Amygdala (tissue), 56 donors: ENCODE data around the gene TMEM131.

Experiments used
- DNase-seq, 56 donors: peaks; one replicate each; lab custom pipeline; 2025; lab: John Stamatoyannopoulos, UW

The TMEM131 gene

GRCh38 chr2:97742381-97742847, 253.3 kb downstream of the TMEM131 start:
- DNase-seq, result no peak

GRCh38 chr2:97741686-97742085, 254.1 kb downstream of the TMEM131 start:
- no peak for DNase-seq

GRCh38 chr2:97741251-97741650, 254.5 kb downstream of the TMEM131 start:
- DNase-seq, result no peak

GRCh38 chr2:97740590-97741182, 255.1 kb downstream of the TMEM131 start:
- DNase-seq, result peak in 4 of 56 donors; percentile 4 to 31 (median 12)

GRCh38 chr2:97739893-97740245, 255.9 kb downstream of the TMEM131 start:
- DNase-seq, result no peak

- DNase-seq, result no peak
Measured at GRCh38 chr2:97739020-97739892, 256.5 kb downstream of the TMEM131 start.

- no peak for DNase-seq
Measured at GRCh38 chr2:97738179-97739019, 257.3 kb downstream of the TMEM131 start.

GRCh38 chr2:97737421-97738178, 258.1 kb downstream of the TMEM131 start:
- no peak for DNase-seq

- DNase-seq, result no peak
Measured at GRCh38 chr2:97736608-97737330, 259.0 kb downstream of the TMEM131 start.

GRCh38 chr2:97736185-97736584, 259.6 kb downstream of the TMEM131 start:
- DNase-seq, result no peak

- no peak for DNase-seq
Measured at GRCh38 chr2:97735161-97735561, 260.6 kb downstream of the TMEM131 start.

GRCh38 chr2:97734061-97735051, 261.4 kb downstream of the TMEM131 start:
- no peak for DNase-seq

GRCh38 chr2:97733341-97734035, 262.3 kb downstream of the TMEM131 start:
- no peak for DNase-seq

- no peak for DNase-seq
Measured at GRCh38 chr2:97732436-97733340, 263.1 kb downstream of the TMEM131 start.

- DNase-seq, result no peak
Measured at GRCh38 chr2:97731274-97732020, 264.3 kb downstream of the TMEM131 start.

- no peak for DNase-seq
Measured at GRCh38 chr2:97730245-97730644, 265.5 kb downstream of the TMEM131 start.
